ENCODE data around the gene ECE1. TPM values are rescaled to one million over a fixed set of nuclear protein-coding genes. Genes with fewer than 3 reads are reported as not detected.

Gene ECE1
- total and polyA plus RNA-seq, 2 of the 4 experiments (the other 2 are of a cell fraction), result 61.8 to 124 TPM

GRCh38 chr1:21198929-21199328 is 91.3 kb downstream of the ECE1 start:
- Histone ChIP-seq H3K4me2 (ENCODE audit: low read depth, low read length) (no peak overlapping the region), H3K18ac (ENCODE audit: low read depth, low read length) (no peak overlapping the region), H2AFZ (replicated peaks; ENCODE audit: low read length, poor library complexity) (no peak overlapping the region), H3K4me1 (ENCODE audit: control insufficient read depth, insufficient read depth, low read length) (0 out of 2 replicates have a peak, but pooled peaks cover 2% of the 10 kb centered on the region), H3K4ac (ENCODE audit: low read depth, low read length) (no peak overlapping the region), H3K36me3 (ENCODE audit: control insufficient read depth, insufficient read depth, low read length) (no peaks in the 10 kb centered on the region), H3K79me1 (ENCODE audit: low read depth in 1 of 2, low read length in 2 of 2) (no peaks in the 10 kb centered on the region), H2BK120ac (ENCODE audit: low read depth, low read length) (no peak overlapping the region), H4K20me1 (ENCODE audit: insufficient read depth, low read length) (no peaks in the 10 kb centered on the region), H4K8ac (ENCODE audit: low read depth in 2 of 2, low read length in 2 of 2) (no peak overlapping the region), H3K23ac (ENCODE audit: low read depth, low read length) (no peak overlapping the region), H3K9ac (ENCODE audit: low read depth, low read length) (no peak overlapping the region), H2BK5ac (ENCODE audit: low read depth, low read length, poor library complexity, severe bottlenecking) (no peak overlapping the region), H3K9me3 (ENCODE audit: control insufficient read depth, insufficient read depth, low read length) (no peaks in the 10 kb centered on the region), H3K9me1 (ENCODE audit: insufficient read depth, low read length) (peaks cover 3% of the 10 kb centered on the region; the same call in 1 of the 2 replicates), H4K5ac (ENCODE audit: low read depth, low read length) (no peak overlapping the region), H2AK9ac (replicated peaks; ENCODE audit: low read depth, low read length, poor library complexity) (no peak overlapping the region), H4K91ac (ENCODE audit: insufficient read depth, low read depth, low read length) (no peak overlapping the region), H3K27ac (ENCODE audit: insufficient read depth, low read length) (no peak overlapping the region), H3K56ac (ENCODE audit: extremely low read depth, insufficient read depth, low read length) (no peak overlapping the region), H2BK20ac (ENCODE audit: low read depth, low read length) (no peak overlapping the region), H3K27me3 (ENCODE audit: control insufficient read depth, insufficient read depth, low read length) (no peaks in the 10 kb centered on the region), H2AK5ac (ENCODE audit: low read depth, low read length) (no peak overlapping the region), H3K14ac (replicated peaks; ENCODE audit: low read depth, low read length) (no peak overlapping the region), H2BK15ac (ENCODE audit: low read depth, low read length) (no peak overlapping the region), H3K4me3 (ENCODE audit: insufficient read depth, low read depth, low read length) (no peak overlapping the region)
- POLR2A ChIA-PET (ENCODE audit: unreplicated experiment), result no interaction called here
- in situ Hi-C loops (cut with MboI; ENCODE audit: low sequenced_read_pairs), result loop anchor here (5.0 to 10.0 kb wide), 3 partner anchors 214 to 502 kb away; partner anchors contain the start of gene HP1BP3
- intact Hi-C loops (cut with micrococcal nuclease), result loop anchor here (5.0 to 10.0 kb wide), 3 partner anchors 217 to 674 kb away; no protein-coding TSS in a partner anchor
- dilution Hi-C loops (cut with HindIII; ENCODE audit: low sequenced_read_pairs, unreplicated experiment), result no loop called here
- no peak for DNase-seq
- no peak for ATAC-seq (ENCODE audit: low read depth)
- BruUV-seq (replicated peaks), result no TSS peak
- CTCF ChIA-PET, result interaction anchor here (0.6 kb wide), 1 partner anchor 226 kb away, joined by 5 read pairs; no protein-coding TSS in a partner anchor
- TF ChIP-seq POLR2A (IDR thresholded peaks at IDR 0.05; ENCODE audit: low read depth, low read length), result no peak
- no peak for TF ChIP-seq RFX5 (IDR thresholded peaks at IDR 0.05; ENCODE audit: low read depth, low read length)
- no peak for TF ChIP-seq NFE2L2 (IDR thresholded peaks at IDR 0.05; ENCODE audit: low read depth, low read length)
- TF ChIP-seq MXI1 (IDR thresholded peaks at IDR 0.05; ENCODE audit: borderline replicate concordance, low read depth, low read length), result no peak
- no peak for TF ChIP-seq ELK1 (IDR thresholded peaks at IDR 0.05; ENCODE audit: borderline replicate concordance, low read depth, low read length)
- TF ChIP-seq RAD21 (IDR thresholded peaks at IDR 0.05; ENCODE audit: low read length), result no peak
- TF ChIP-seq BHLHE40 (IDR thresholded peaks at IDR 0.05; ENCODE audit: low read depth, low read length), result no peak
- TF ChIP-seq CEBPB (IDR thresholded peaks at IDR 0.05; ENCODE audit: low read depth, low read length), result no peak
- no peak for TF ChIP-seq FOS (IDR thresholded peaks at IDR 0.05; ENCODE audit: low read depth, low read length)
- TF ChIP-seq RCOR1 (IDR thresholded peaks at IDR 0.05; ENCODE audit: insufficient replicate concordance, low read length), result no peak
- no peak for TF ChIP-seq MAFK (IDR thresholded peaks at IDR 0.05; ENCODE audit: low read depth, low read length)
- no CpG with 5 or more reads among the region's 4 CpGs for WGBS, 2 experiments (ENCODE audit: extremely low coverage in 2 of 2, insufficient read length in 1 of 2)

All from IMR-90 (cell line).